HepG2 (cell line): Measurements from ENCODE around the gene MAN1B1. TPM values are rescaled to one million over a fixed set of nuclear protein-coding genes. Genes with fewer than 3 reads are reported as not detected.
A peak's percentile ranks its signal among the peaks of the same experiment; 100 is the strongest.

Source experiments
- ARNT ChIP-seq: fragments of 450-650 bp; IDR thresholded peaks from 2 replicates; pipeline ENCODE4 v1.6.1; 2017
- ATAD3A ChIP-seq: sonication (generic); formaldehyde crosslinking; IDR thresholded peaks from 2 replicates; pipeline ENCODE4 v1.4.0; 2020; ENCODE audit warnings: missing genetic modification reagents
- CHCHD3 ChIP-seq: sonication (generic); formaldehyde crosslinking; IDR thresholded peaks from 2 replicates; pipeline ENCODE4 v1.8.0; 2022; ENCODE audit warnings: mild to moderate bottlenecking, missing genetic modification reagents, moderate library complexity
- ESRRA ChIP-seq: sonication (generic); formaldehyde crosslinking; IDR thresholded peaks from 2 replicates; pipeline ENCODE4 v1.5.1; 2020; ENCODE audit warnings: mild to moderate bottlenecking, low read depth, missing genetic modification reagents
- NKX3-1 ChIP-seq: sonication (generic); formaldehyde crosslinking; IDR thresholded peaks from 2 replicates; pipeline ENCODE4 v1.5.0; 2020; ENCODE audit warnings: missing genetic modification reagents
- NR2F2 ChIP-seq: IDR thresholded peaks from 2 replicates; pipeline ENCODE4 v1.6.1; 2012; ENCODE audit warnings: low read depth, inconsistent platforms, borderline replicate concordance
- NRL ChIP-seq: sonication (generic); formaldehyde crosslinking; IDR thresholded peaks from 2 replicates; pipeline ENCODE4 v1.5.0; 2020; ENCODE audit warnings: missing genetic modification reagents, mild to moderate bottlenecking, moderate library complexity, borderline replicate concordance
- PBX2 ChIP-seq: IDR thresholded peaks from 2 replicates; pipeline ENCODE4 v1.6.1; 2016; ENCODE audit warnings: control low read depth
- REPIN1 ChIP-seq: sonication (generic); formaldehyde crosslinking; IDR thresholded peaks from 2 replicates; pipeline ENCODE4 v1.8.0; 2022; ENCODE audit warnings: missing genetic modification reagents, low read depth, mild to moderate bottlenecking, borderline replicate concordance
- TAF1 ChIP-seq: sonication (generic); formaldehyde crosslinking; IDR thresholded peaks from 2 replicates; pipeline ENCODE4 v1.4.0; 2020; ENCODE audit warnings: missing genetic modification reagents
- TBX3 ChIP-seq: fragments of 450-650 bp; IDR thresholded peaks from 2 replicates; pipeline ENCODE4 v1.6.1; 2017; ENCODE audit warnings: antibody characterized with exemption, mild to moderate bottlenecking, inconsistent platforms, borderline replicate concordance
- TCF7 ChIP-seq: sonication (generic); IDR thresholded peaks from 2 replicates; pipeline ENCODE4 v1.6.1; 2016; ENCODE audit warnings: antibody characterized with exemption, low read depth
- ZBTB21 ChIP-seq: sonication (generic); formaldehyde crosslinking; IDR thresholded peaks from 2 replicates; pipeline ENCODE4 v1.4.0; 2020; ENCODE audit warnings: missing genetic modification reagents
- ZC3H13 ChIP-seq: sonication (generic); formaldehyde crosslinking; IDR thresholded peaks from 2 replicates; pipeline ENCODE4 v1.8.1; 2023; ENCODE audit warnings: mild to moderate bottlenecking, missing genetic modification reagents, moderate library complexity
- ZFY ChIP-seq: sonication (generic); formaldehyde crosslinking; IDR thresholded peaks from 2 replicates; pipeline ENCODE4 v1.4.0; 2020; ENCODE audit warnings: missing genetic modification reagents
- ZNF468 ChIP-seq: sonication (generic); formaldehyde crosslinking; IDR thresholded peaks from 2 replicates; pipeline ENCODE4 v1.8.0; 2022; ENCODE audit warnings: mild to moderate bottlenecking, moderate library complexity, missing genetic modification reagents
- ZNF562 ChIP-seq: sonication (generic); formaldehyde crosslinking; IDR thresholded peaks from 2 replicates; pipeline ENCODE4 v1.8.0; 2022; ENCODE audit warnings: missing genetic modification reagents, borderline replicate concordance
- ZNF768 ChIP-seq: sonication (generic); formaldehyde crosslinking; IDR thresholded peaks from 2 replicates; pipeline ENCODE4 v1.4.0; 2020; ENCODE audit warnings: missing genetic modification reagents
- ZNF773 ChIP-seq: sonication (generic); formaldehyde crosslinking; IDR thresholded peaks from 2 replicates; pipeline ENCODE4 v1.4.0; 2020; ENCODE audit warnings: missing genetic modification reagents, borderline replicate concordance
- polyA plus RNA-seq, 8 experiments: library from polyadenylated mRNA; depleted of rRNA in 3 of 8; stranded (reverse) in 7 of 8; unstranded in 1 of 8; fragments of >200 nt; fragmentation: Illumina TruSeq in 4 of 8; extraction: Trizol in 4 of 8; gene quantifications; 2 replicates each; pipeline versions ENCODE4 v1.2.1 to v1.2.3, GENCODE V29; 2011 to 2016; ENCODE audit warnings: low read depth in 4 of 8, missing spikeins in 1 of 8, mixed read lengths in 1 of 8; ENCODE audit not compliant: insufficient read depth in 1 of 8
- total RNA-seq, 5 experiments: library from RNA; depleted of rRNA; stranded (reverse); fragments of >200 nt; fragmentation: Illumina TruSeq; extraction: Trizol; gene quantifications; 2 replicates each; pipeline ENCODE4 v1.2.3, GENCODE V29; 2016; ENCODE audit warnings: low read depth in 1 of 5
- TF ChIP-seq, protein P1 (sequence below): sonication (generic); formaldehyde crosslinking; IDR thresholded peaks from 2 replicates; pipeline ENCODE4 v1.5.1; 2020; ENCODE audit warnings: mild to moderate bottlenecking, missing genetic modification reagents, borderline replicate concordance
- TF ChIP-seq, protein P2 (sequence below): sonication (generic); formaldehyde crosslinking; IDR thresholded peaks from 2 replicates; pipeline ENCODE4 v1.4.0; 2020; ENCODE audit warnings: missing genetic modification reagents
- TF ChIP-seq, protein P3 (sequence below): sonication (generic); formaldehyde crosslinking; IDR thresholded peaks from 2 replicates; pipeline ENCODE4 v1.4.0; 2020; ENCODE audit warnings: mild to moderate bottlenecking, missing genetic modification reagents

The MAN1B1 gene
- total and polyA plus RNA-seq, 2 of the 13 experiments (the other 11 are each of a cell fraction or from before 2014, with no cell fraction given), result 48.9 to 59.5 TPM

- TF ChIP-seq PBX2 (no peak), ATAD3A (CRISPR knock-in tag) (no peak), REPIN1 (CRISPR knock-in tag) (no peak), CHCHD3 (0 out of 2 replicates have a peak, but pooled peaks have one; percentile 65), ZNF562 (no peak), TCF7 (no peak), ZFY (peak; percentile 36; the same call in 1 of the 2 replicates), ARNT (no peak), ESRRA (CRISPR knock-in tag) (no peak), NR2F2 (no peak), ZNF468 (CRISPR knock-in tag) (no peak), ZNF768 (CRISPR knock-in tag) (peak; percentile 36; the same call in 1 of the 2 replicates), ZC3H13 (CRISPR knock-in tag) (no peak), ZBTB21 (CRISPR knock-in tag) (no peak), TAF1 (CRISPR knock-in tag) (no peak), TBX3 (no peak), NKX3-1 (CRISPR knock-in tag) (peak; percentile 29; the same call in 1 of the 2 replicates), ZNF773 (peak; percentile 90; the same call in 1 of the 2 replicates), NRL (no peak)
- TF ChIP-seq, protein P1, sequence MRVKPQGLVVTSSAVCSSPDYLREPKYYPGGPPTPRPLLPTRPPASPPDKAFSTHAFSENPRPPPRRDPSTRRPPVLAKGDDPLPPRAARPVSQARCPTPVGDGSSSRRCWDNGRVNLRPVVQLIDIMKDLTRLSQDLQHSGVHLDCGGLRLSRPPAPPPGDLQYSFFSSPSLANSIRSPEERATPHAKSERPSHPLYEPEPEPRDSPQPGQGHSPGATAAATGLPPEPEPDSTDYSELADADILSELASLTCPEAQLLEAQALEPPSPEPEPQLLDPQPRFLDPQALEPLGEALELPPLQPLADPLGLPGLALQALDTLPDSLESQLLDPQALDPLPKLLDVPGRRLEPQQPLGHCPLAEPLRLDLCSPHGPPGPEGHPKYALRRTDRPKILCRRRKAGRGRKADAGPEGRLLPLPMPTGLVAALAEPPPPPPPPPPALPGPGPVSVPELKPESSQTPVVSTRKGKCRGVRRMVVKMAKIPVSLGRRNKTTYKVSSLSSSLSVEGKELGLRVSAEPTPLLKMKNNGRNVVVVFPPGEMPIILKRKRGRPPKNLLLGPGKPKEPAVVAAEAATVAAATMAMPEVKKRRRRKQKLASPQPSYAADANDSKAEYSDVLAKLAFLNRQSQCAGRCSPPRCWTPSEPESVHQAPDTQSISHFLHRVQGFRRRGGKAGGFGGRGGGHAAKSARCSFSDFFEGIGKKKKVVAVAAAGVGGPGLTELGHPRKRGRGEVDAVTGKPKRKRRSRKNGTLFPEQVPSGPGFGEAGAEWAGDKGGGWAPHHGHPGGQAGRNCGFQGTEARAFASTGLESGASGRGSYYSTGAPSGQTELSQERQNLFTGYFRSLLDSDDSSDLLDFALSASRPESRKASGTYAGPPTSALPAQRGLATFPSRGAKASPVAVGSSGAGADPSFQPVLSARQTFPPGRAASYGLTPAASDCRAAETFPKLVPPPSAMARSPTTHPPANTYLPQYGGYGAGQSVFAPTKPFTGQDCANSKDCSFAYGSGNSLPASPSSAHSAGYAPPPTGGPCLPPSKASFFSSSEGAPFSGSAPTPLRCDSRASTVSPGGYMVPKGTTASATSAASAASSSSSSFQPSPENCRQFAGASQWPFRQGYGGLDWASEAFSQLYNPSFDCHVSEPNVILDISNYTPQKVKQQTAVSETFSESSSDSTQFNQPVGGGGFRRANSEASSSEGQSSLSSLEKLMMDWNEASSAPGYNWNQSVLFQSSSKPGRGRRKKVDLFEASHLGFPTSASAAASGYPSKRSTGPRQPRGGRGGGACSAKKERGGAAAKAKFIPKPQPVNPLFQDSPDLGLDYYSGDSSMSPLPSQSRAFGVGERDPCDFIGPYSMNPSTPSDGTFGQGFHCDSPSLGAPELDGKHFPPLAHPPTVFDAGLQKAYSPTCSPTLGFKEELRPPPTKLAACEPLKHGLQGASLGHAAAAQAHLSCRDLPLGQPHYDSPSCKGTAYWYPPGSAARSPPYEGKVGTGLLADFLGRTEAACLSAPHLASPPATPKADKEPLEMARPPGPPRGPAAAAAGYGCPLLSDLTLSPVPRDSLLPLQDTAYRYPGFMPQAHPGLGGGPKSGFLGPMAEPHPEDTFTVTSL (CRISPR knock-in tag), result no peak
- TF ChIP-seq, protein P2, sequence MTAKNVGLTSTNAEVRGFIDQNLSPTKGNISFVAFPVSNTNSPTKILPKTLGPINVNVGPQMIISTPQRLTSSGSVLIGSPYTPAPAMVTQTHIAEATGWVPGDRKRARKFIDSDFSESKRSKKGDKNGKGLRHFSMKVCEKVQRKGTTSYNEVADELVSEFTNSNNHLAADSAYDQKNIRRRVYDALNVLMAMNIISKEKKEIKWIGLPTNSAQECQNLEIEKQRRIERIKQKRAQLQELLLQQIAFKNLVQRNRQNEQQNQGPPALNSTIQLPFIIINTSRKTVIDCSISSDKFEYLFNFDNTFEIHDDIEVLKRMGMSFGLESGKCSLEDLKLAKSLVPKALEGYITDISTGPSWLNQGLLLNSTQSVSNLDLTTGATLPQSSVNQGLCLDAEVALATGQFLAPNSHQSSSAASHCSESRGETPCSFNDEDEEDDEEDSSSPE (CRISPR knock-in tag), result no peak
- TF ChIP-seq, protein P3, sequence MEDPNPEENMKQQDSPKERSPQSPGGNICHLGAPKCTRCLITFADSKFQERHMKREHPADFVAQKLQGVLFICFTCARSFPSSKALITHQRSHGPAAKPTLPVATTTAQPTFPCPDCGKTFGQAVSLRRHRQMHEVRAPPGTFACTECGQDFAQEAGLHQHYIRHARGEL (CRISPR knock-in tag), result no peak
Measured at GRCh38 chr9:137138722-137139467, 52.1 kb downstream of the MAN1B1 start, which contains the start of gene GRIN1 (continued).
